GM19193 (cell line): Measurements from ENCODE around the gene TMC3.

Experiments
- POLR2A ChIP-seq: IDR thresholded peaks from 4 replicates; pipeline ENCODE4 v1.6.1; 2011; ENCODE audit not compliant: insufficient read depth, insufficient read length; ENCODE audit errors: extremely low read depth

The TMC3 gene

GRCh38 chr15:81373775-81374395 lies at the start of gene TMC3:
TMC3 (minus strand) TSS chr15:81374213; CDS start chr15:81374077, 136 bp downstream.
- TF ChIP-seq POLR2A, result no peak

- no peak for TF ChIP-seq POLR2A
These were observed 47.4 kb upstream of the TMC3 start for GRCh38 chr15:81421461-81421860.

GRCh38 chr15:81419332-81419943 lies 45.4 kb upstream of the TMC3 start:
- TF ChIP-seq POLR2A, result no peak

GRCh38 chr15:81418891-81419290 lies 44.9 kb upstream of the TMC3 start:
- TF ChIP-seq POLR2A, result no peak

- no peak for TF ChIP-seq POLR2A
These were observed 44.4 kb upstream of the TMC3 start for GRCh38 chr15:81418444-81418843.

- no peak for TF ChIP-seq POLR2A
These were observed 39.8 kb upstream of the TMC3 start for GRCh38 chr15:81413851-81414250.

- TF ChIP-seq POLR2A, result no peak
These were observed 38.1 kb upstream of the TMC3 start for GRCh38 chr15:81411969-81412633.

- TF ChIP-seq POLR2A, result no peak
These were observed 37.0 kb upstream of the TMC3 start for GRCh38 chr15:81411051-81411450.

GRCh38 chr15:81410318-81410753 lies 36.3 kb upstream of the TMC3 start:
- no peak for TF ChIP-seq POLR2A

- no peak for TF ChIP-seq POLR2A
These were observed 33.7 kb upstream of the TMC3 start for GRCh38 chr15:81407718-81408117.

- no peak for TF ChIP-seq POLR2A
These were observed 33.2 kb upstream of the TMC3 start for GRCh38 chr15:81407176-81407575.

- no peak for TF ChIP-seq POLR2A
These were observed 26.7 kb upstream of the TMC3 start for GRCh38 chr15:81400640-81401236.

GRCh38 chr15:81398910-81399551 lies 25.0 kb upstream of the TMC3 start:
- no peak for TF ChIP-seq POLR2A

- no peak for TF ChIP-seq POLR2A
These were observed 24.4 kb upstream of the TMC3 start for GRCh38 chr15:81398456-81398855.

GRCh38 chr15:81394603-81395002 lies 20.6 kb upstream of the TMC3 start:
- no peak for TF ChIP-seq POLR2A

GRCh38 chr15:81391657-81392056 lies 17.6 kb upstream of the TMC3 start:
- no peak for TF ChIP-seq POLR2A

GRCh38 chr15:81388436-81388770 lies 14.4 kb upstream of the TMC3 start:
- no peak for TF ChIP-seq POLR2A
